ENCODE measurements around the gene HIP1. TPM values are rescaled to one million over a fixed set of nuclear protein-coding genes. Genes with fewer than 3 reads are reported as not detected.

HIP1 gene
- total and polyA plus RNA-seq, 2 of the 4 experiments (the other 2 are of a cell fraction), result 6.8 to 10.0 TPM

DNA sequence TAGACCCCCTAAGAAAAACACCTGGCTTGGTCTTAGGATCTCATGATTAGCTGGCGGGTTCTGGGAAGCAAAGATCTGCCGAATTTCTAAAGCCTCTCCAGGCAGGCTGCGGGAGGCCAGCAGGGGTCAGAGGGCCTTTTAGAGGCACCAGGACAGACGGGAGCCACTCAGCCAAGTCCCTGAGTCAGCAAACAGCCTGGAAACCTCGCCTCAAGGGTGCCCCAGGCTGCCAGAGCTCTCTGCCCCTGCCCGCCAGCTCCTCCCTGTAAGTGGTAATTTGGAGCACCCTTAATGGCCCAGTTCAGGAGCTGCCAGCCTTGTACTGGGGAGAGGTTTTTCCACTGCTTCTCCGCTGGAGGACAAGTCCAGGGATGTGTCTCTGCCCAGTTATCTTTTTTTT, 88.7 kb downstream of the HIP1 start:
- no peak overlapping the region for H3K23ac ChIP-seq (ENCODE audit: low read depth, low read length)
- H3K4me1 ChIP-seq (ENCODE audit: control insufficient read depth, insufficient read depth, low read length), result 0 out of 2 replicates have a peak, but pooled peaks cover 4% of the 10 kb centered on the region
- ChIA-PET POLR2A (ENCODE audit: unreplicated experiment) (no interaction called here), CTCF (no interaction called here)
- no peak overlapping the region for H2BK20ac ChIP-seq (ENCODE audit: low read depth, low read length)
- H3K14ac ChIP-seq (replicated peaks; ENCODE audit: low read depth, low read length), result no peak overlapping the region
- H3K36me3 ChIP-seq (ENCODE audit: control insufficient read depth, insufficient read depth, low read length), result peaks cover 3% of the 10 kb centered on the region
- H3K79me1 ChIP-seq (ENCODE audit: low read depth in 1 of 2, low read length in 2 of 2), result peaks cover 0 to 10% of the 10 kb centered on the region in 2 experiments; a peak in 3 of 4 replicates
- H3K9me3 ChIP-seq (ENCODE audit: control insufficient read depth, insufficient read depth, low read length), result no peaks in the 10 kb centered on the region
- H3K4me2 ChIP-seq (ENCODE audit: low read depth, low read length), result no peak overlapping the region
- no peak overlapping the region for H3K27ac ChIP-seq (ENCODE audit: insufficient read depth, low read length)
- no peak overlapping the region for H2BK120ac ChIP-seq (ENCODE audit: low read depth, low read length)
- no peak overlapping the region for H2BK15ac ChIP-seq (ENCODE audit: low read depth, low read length)
- no peak overlapping the region for H2AK5ac ChIP-seq (ENCODE audit: low read depth, low read length)
- no peak overlapping the region for H3K18ac ChIP-seq (ENCODE audit: low read depth, low read length)
- BruUV-seq (replicated peaks), result no TSS peak
- no peak overlapping the region for H3K56ac ChIP-seq (ENCODE audit: extremely low read depth, insufficient read depth, low read length)
- dilution Hi-C loops (cut with HindIII; ENCODE audit: low sequenced_read_pairs, unreplicated experiment) (no loop called here), intact Hi-C loops (cut with micrococcal nuclease) (no loop called here), in situ Hi-C loops (cut with MboI; ENCODE audit: low sequenced_read_pairs) (no loop called here)
- no peak overlapping the region for H2AK9ac ChIP-seq (replicated peaks; ENCODE audit: low read depth, low read length, poor library complexity)
- H4K5ac ChIP-seq (ENCODE audit: low read depth, low read length), result no peak overlapping the region
- TF ChIP-seq SMC3 (IDR thresholded peaks at IDR 0.05; ENCODE audit: low read depth, low read length), result no peak
- TF ChIP-seq CEBPB (IDR thresholded peaks at IDR 0.05; ENCODE audit: low read depth, low read length), result no peak
- TF ChIP-seq MAFK (IDR thresholded peaks at IDR 0.05; ENCODE audit: low read depth, low read length), result peak; percentile 30; the same call in 1 of the 2 replicates
- no peak for TF ChIP-seq RAD21 (IDR thresholded peaks at IDR 0.05; ENCODE audit: low read length)
- no peak for TF ChIP-seq POLR2A (IDR thresholded peaks at IDR 0.05; ENCODE audit: low read depth, low read length)
- TF ChIP-seq, protein P1, sequence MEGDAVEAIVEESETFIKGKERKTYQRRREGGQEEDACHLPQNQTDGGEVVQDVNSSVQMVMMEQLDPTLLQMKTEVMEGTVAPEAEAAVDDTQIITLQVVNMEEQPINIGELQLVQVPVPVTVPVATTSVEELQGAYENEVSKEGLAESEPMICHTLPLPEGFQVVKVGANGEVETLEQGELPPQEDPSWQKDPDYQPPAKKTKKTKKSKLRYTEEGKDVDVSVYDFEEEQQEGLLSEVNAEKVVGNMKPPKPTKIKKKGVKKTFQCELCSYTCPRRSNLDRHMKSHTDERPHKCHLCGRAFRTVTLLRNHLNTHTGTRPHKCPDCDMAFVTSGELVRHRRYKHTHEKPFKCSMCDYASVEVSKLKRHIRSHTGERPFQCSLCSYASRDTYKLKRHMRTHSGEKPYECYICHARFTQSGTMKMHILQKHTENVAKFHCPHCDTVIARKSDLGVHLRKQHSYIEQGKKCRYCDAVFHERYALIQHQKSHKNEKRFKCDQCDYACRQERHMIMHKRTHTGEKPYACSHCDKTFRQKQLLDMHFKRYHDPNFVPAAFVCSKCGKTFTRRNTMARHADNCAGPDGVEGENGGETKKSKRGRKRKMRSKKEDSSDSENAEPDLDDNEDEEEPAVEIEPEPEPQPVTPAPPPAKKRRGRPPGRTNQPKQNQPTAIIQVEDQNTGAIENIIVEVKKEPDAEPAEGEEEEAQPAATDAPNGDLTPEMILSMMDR (conservative IDR thresholded peaks at IDR 0.05; ENCODE audit: low read depth, low read length), result no peak
- no peak overlapping the region for H4K8ac ChIP-seq (ENCODE audit: low read depth in 2 of 2, low read length in 2 of 2)
- WGBS, 2 experiments (ENCODE audit: extremely low coverage in 2 of 2, insufficient read length in 1 of 2), result 51% methylated on average over 3 of the region's 7 CpGs; no CpG with 5 or more reads in 1 of the 2 experiments
- peaks cover 5% of the 10 kb centered on the region for H3K9me1 ChIP-seq (ENCODE audit: insufficient read depth, low read length)
- H3K9ac ChIP-seq (ENCODE audit: low read depth, low read length), result no peak overlapping the region
- H3K4ac ChIP-seq (ENCODE audit: low read depth, low read length), result no peak overlapping the region
- H2AFZ ChIP-seq (replicated peaks; ENCODE audit: low read length, poor library complexity), result no peak overlapping the region
- no peaks in the 10 kb centered on the region; the same call in 1 of the 2 replicates for H4K20me1 ChIP-seq (ENCODE audit: insufficient read depth, low read length)
- H4K91ac ChIP-seq (ENCODE audit: insufficient read depth, low read depth, low read length), result no peak overlapping the region
- ATAC-seq (ENCODE audit: low read depth) (no peak), DNase-seq (no peak)
- H3K27me3 ChIP-seq (ENCODE audit: control insufficient read depth, insufficient read depth, low read length), result no peaks in the 10 kb centered on the region
- no peak overlapping the region for H2BK5ac ChIP-seq (ENCODE audit: low read depth, low read length, poor library complexity, severe bottlenecking)
- no peak overlapping the region for H3K4me3 ChIP-seq (ENCODE audit: insufficient read depth, low read depth, low read length)
